OCI-LY3 (cell line): ENCODE results near the gene SLX4.

Experiments used
- EZH2phosphoT487 ChIP-seq: fragments of 200-600 bp; shearing (Covaris generic); IDR thresholded peaks from 2 replicates; pipeline ENCODE4 v1.6.1; 2018; ENCODE audit warnings: antibody characterized with exemption, mixed run types, low read depth
- TF ChIP-seq, protein P1 (sequence below): fragments of 200-600, 300-600 bp; sonication (generic); IDR thresholded peaks from 2 replicates; pipeline ENCODE4 v1.5.1; 2014; ENCODE audit warnings: antibody characterized with exemption, low read length, low read depth

DNA sequence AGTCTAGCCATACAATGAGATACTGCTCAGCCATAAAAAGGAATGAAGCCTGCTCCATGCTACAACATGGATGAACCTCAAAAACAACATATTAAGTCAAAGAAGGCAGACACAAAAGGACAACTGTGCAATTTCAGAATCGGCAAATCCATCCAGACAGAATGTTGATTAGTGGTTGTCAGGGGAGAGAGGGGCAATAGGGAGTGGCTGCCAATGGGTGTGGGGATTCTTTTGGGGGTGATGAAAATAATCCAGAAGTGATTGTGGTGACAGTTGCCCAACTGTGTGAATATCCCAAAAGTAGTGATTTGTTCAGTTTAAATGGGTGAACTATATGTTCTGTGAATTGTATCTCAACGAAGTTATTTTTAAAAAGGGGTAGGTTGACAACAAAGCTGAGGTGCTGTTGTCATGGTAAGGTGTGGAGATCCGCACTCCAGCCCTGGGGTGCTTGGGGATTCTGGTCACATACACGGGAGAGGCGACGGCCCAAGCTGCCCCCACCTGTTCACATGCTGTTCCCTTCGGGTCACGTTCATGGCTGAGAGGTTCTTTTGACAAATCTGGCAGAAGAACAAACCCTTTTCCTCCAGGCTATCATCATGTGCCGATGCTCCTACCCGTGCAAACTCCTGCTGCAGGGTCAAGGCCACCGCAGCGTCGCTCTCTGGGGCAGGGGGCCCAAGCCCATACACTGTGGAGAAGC lies 9.6 kb downstream of the SLX4 start:
- TF ChIP-seq, protein P1, sequence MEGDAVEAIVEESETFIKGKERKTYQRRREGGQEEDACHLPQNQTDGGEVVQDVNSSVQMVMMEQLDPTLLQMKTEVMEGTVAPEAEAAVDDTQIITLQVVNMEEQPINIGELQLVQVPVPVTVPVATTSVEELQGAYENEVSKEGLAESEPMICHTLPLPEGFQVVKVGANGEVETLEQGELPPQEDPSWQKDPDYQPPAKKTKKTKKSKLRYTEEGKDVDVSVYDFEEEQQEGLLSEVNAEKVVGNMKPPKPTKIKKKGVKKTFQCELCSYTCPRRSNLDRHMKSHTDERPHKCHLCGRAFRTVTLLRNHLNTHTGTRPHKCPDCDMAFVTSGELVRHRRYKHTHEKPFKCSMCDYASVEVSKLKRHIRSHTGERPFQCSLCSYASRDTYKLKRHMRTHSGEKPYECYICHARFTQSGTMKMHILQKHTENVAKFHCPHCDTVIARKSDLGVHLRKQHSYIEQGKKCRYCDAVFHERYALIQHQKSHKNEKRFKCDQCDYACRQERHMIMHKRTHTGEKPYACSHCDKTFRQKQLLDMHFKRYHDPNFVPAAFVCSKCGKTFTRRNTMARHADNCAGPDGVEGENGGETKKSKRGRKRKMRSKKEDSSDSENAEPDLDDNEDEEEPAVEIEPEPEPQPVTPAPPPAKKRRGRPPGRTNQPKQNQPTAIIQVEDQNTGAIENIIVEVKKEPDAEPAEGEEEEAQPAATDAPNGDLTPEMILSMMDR: no peak
- TF ChIP-seq EZH2phosphoT487: no peak
